ENCODE measurements around the gene ANP32E. TPM values are rescaled to one million over a fixed set of nuclear protein-coding genes. Genes with fewer than 3 reads are reported as not detected.

Gene ANP32E
- total and polyA plus RNA-seq, 2 of the 8 experiments (the other 6 are each of a cell fraction or from before 2014, with no cell fraction given) = 20.7 to 123 TPM

DNA sequence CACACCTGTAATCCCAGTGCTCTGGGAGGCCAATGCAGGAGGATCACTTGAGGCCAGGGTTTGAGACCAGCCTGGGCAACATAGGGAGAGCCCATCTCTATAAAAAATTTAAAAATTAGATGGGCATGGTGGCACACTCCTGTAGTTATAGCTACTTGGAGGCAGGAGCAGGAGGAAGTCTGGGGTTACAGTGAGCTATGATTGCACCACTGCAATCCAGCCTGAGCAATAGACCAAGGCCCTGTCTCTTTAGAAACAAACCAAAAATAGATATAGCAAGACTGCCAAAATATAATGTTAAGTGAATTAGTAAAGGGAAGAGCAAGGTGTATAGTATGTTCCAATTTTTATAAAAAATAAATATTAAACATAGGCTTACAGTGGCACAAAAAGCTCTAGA is 57.4 kb downstream of the ANP32E start (continued):
- TF ChIP-seq, protein P1, sequence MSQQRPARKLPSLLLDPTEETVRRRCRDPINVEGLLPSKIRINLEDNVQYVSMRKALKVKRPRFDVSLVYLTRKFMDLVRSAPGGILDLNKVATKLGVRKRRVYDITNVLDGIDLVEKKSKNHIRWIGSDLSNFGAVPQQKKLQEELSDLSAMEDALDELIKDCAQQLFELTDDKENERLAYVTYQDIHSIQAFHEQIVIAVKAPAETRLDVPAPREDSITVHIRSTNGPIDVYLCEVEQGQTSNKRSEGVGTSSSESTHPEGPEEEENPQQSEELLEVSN (IDR thresholded peaks at IDR 0.05) = no peak
- TF ChIP-seq TAF7 (optimal IDR thresholded peaks at IDR 0.05; ENCODE audit: borderline replicate concordance, low read depth, low read length) = no peak

All from H1 (cell line).